GM21390 (cell line): ENCODE data around the gene KIFAP3.
"Not testable (repeated sequence)": the region's sequence is repeated elsewhere in the genome, so short reads cannot be mapped to it uniquely, and the experiment has no call there.

Source experiments
- ATAC-seq: cut with Tn5 transposase; IDR thresholded peaks from one replicate; pipeline ENCODE4 v1.9.1; 2021; ENCODE audit not compliant: unreplicated experiment

The KIFAP3 gene

GRCh38 chr1:169925505-169926482, 148.7 kb downstream of the KIFAP3 start:
- peak; percentile 70 for ATAC-seq

- no peak for ATAC-seq
These were observed 149.7 kb downstream of the KIFAP3 start for GRCh38 chr1:169924829-169925228.

GRCh38 chr1:169924063-169924462, 150.4 kb downstream of the KIFAP3 start:
- no peak for ATAC-seq

GRCh38 chr1:169921080-169921479, 153.4 kb downstream of the KIFAP3 start:
- no peak for ATAC-seq

- ATAC-seq = no peak
These were observed 155.6 kb downstream of the KIFAP3 start for GRCh38 chr1:169918927-169919326.

- not testable (repeated sequence) for ATAC-seq
These were observed 156.3 kb downstream of the KIFAP3 start for GRCh38 chr1:169918220-169918619.

- ATAC-seq = no peak
These were observed 159.3 kb downstream of the KIFAP3 start for GRCh38 chr1:169915150-169915549.

GRCh38 chr1:169914531-169914930, 160.0 kb downstream of the KIFAP3 start:
- ATAC-seq = no peak

- ATAC-seq = no peak
These were observed 165.0 kb downstream of the KIFAP3 start for GRCh38 chr1:169909499-169909898.

- ATAC-seq = no peak
These were observed 167.6 kb downstream of the KIFAP3 start for GRCh38 chr1:169906938-169907337.

GRCh38 chr1:169904834-169905233, 169.7 kb downstream of the KIFAP3 start:
- no peak for ATAC-seq

- ATAC-seq = no peak
These were observed 171.7 kb downstream of the KIFAP3 start for GRCh38 chr1:169902751-169903150.

GRCh38 chr1:169901115-169901514, 173.4 kb downstream of the KIFAP3 start:
- ATAC-seq = no peak

- no peak for ATAC-seq
These were observed 173.9 kb downstream of the KIFAP3 start for GRCh38 chr1:169900571-169900970.

GRCh38 chr1:169899519-169900217, 174.8 kb downstream of the KIFAP3 start:
- ATAC-seq = no peak

- no peak for ATAC-seq
These were observed 178.5 kb downstream of the KIFAP3 start for GRCh38 chr1:169896013-169896412.

- no peak for ATAC-seq
These were observed 179.9 kb downstream of the KIFAP3 start for GRCh38 chr1:169894424-169895145.

- peak; percentile 83 for ATAC-seq
These were observed 180.7 kb downstream of the KIFAP3 start, which contains the start of gene SCYL3 for GRCh38 chr1:169893645-169894423. TSS of gene SCYL3 (minus strand) at chr1:169893896. CDS start at chr1:169888840, 5,056 bp downstream.

GRCh38 chr1:169892927-169893644, 181.4 kb downstream of the KIFAP3 start:
- ATAC-seq = peak; percentile 13
